Neutrophil (primary cell): ENCODE data around the gene IGF2R.
A peak's percentile ranks its signal among the peaks of the same experiment; 100 is the strongest.

ENCODE experiments used
- H3K27ac ChIP-seq: fragments of 200-600 bp; sonication (generic); 2 replicates; pipeline ENCODE4 v1.5.1; 2016; ENCODE audit warnings: mild to moderate bottlenecking, moderate library complexity
- H3K27me3 ChIP-seq: fragments of 200-600 bp; sonication (generic); 2 replicates; pipeline ENCODE4 v1.6.0; 2016; ENCODE audit warnings: mild to moderate bottlenecking
- H3K36me3 ChIP-seq: fragments of 200-600 bp; sonication (generic); 2 replicates; pipeline ENCODE4 v1.5.1; 2017
- H3K4me1 ChIP-seq, 2 experiments: fragments of 200-600 bp in 1 of 2; sonication (generic) in 1 of 2; 1 replicate in 1 of 2; 2 replicates in 1 of 2; pipeline versions ENCODE4 v1.5.1 to v1.6.1; 2013 to 2016; ENCODE audit warnings: low read depth in 1 of 2, low read length in 1 of 2, mild to moderate bottlenecking in 1 of 2, moderate library complexity in 1 of 2; ENCODE audit not compliant: control insufficient read depth in 1 of 2, insufficient read depth in 1 of 2
- H3K4me3 ChIP-seq, 2 experiments: fragments of 200-600 bp in 1 of 2; sonication (generic) in 1 of 2; 1 replicate in 1 of 2; 2 replicates in 1 of 2; pipeline ENCODE4 v1.5.1; 2013 to 2016; ENCODE audit warnings: low read depth in 1 of 2, low read length in 1 of 2, mild to moderate bottlenecking in 1 of 2, moderate library complexity in 1 of 2
- H3K9me3 ChIP-seq: fragments of 200-600 bp; sonication (generic); 2 replicates; pipeline ENCODE4 v1.5.1; 2016
- TF ChIP-seq, protein P1 (sequence below): fragments of 200-600 bp; sonication (generic); IDR thresholded peaks from 2 replicates; pipeline ENCODE4 v1.5.1; 2016; ENCODE audit warnings: antibody characterized with exemption

Gene IGF2R

DNA sequence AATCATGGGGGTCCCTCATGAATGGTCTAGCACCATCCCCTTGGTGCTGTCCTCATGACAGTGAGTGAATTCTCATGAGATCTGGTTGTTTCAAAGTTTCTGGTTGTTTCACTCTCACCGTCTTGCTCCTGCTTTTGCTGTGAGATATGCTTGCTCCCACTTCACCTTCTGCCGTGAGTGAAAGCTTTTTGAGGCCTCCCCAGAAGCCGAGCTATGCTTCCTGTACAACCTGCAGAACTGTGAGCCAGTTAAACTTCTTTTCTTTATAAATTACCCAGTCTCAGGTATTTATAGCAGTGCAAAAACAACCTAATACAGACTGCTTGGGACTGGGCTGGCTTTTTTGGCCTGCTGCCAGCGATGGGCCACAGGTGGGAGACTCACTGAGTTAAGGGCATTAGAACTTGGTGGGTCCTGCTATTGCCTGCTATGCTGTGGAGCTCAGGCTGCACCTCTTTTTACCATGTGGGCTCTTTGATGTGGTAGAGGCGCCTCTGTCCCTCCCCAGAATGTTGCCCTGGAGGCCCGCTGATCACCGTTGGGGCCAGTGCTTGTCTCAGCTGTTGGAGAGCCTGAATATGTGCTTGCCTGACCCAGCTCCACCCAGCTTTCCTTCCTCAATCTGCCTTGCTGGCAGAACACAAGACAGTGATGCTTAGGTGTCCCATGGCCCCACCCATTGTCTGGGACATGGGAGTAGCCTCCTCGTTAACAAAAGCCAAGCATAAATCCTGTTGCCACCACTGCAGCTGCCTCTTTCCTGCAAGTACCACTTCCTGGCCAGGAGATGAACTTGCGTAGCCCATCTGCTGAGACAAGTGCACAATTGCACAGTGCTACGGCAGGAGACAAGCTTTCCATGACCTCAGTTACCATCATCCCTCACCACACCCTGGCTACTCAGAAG lies 47.1 kb downstream of the IGF2R start:
- Histone ChIP-seq H3K4me1 (no peaks in the 10 kb centered on the region), H3K27ac (peak overlapping the region; percentile 15), H3K36me3 (peaks cover 75% of the 10 kb centered on the region), H3K4me3 (no peak overlapping the region), H3K27me3 (no peaks in the 10 kb centered on the region), H3K9me3 (no peaks in the 10 kb centered on the region)
- TF ChIP-seq, protein P1, sequence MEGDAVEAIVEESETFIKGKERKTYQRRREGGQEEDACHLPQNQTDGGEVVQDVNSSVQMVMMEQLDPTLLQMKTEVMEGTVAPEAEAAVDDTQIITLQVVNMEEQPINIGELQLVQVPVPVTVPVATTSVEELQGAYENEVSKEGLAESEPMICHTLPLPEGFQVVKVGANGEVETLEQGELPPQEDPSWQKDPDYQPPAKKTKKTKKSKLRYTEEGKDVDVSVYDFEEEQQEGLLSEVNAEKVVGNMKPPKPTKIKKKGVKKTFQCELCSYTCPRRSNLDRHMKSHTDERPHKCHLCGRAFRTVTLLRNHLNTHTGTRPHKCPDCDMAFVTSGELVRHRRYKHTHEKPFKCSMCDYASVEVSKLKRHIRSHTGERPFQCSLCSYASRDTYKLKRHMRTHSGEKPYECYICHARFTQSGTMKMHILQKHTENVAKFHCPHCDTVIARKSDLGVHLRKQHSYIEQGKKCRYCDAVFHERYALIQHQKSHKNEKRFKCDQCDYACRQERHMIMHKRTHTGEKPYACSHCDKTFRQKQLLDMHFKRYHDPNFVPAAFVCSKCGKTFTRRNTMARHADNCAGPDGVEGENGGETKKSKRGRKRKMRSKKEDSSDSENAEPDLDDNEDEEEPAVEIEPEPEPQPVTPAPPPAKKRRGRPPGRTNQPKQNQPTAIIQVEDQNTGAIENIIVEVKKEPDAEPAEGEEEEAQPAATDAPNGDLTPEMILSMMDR, result no peak

- no peaks in the 10 kb centered on the region for H3K9me3 ChIP-seq
- no peak overlapping the region for H3K4me3 ChIP-seq
- H3K27me3 ChIP-seq, result no peaks in the 10 kb centered on the region
- TF ChIP-seq, protein P1, result no peak
- H3K27ac ChIP-seq, result no peak overlapping the region
- H3K36me3 ChIP-seq, result peaks cover 67% of the 10 kb centered on the region
- H3K4me1 ChIP-seq, result no peaks in the 10 kb centered on the region
Observed at GRCh38 chr6:160022101-160022500, 53.2 kb downstream of the IGF2R start.

GRCh38 chr6:160022793-160023192 lies 53.9 kb downstream of the IGF2R start:
- Histone ChIP-seq H3K36me3 (peaks cover 67% of the 10 kb centered on the region), H3K4me3 (no peak overlapping the region), H3K27ac (no peak overlapping the region), H3K27me3 (no peaks in the 10 kb centered on the region), H3K4me1 (no peaks in the 10 kb centered on the region), H3K9me3 (no peaks in the 10 kb centered on the region)
- TF ChIP-seq, protein P1, result no peak

DNA sequence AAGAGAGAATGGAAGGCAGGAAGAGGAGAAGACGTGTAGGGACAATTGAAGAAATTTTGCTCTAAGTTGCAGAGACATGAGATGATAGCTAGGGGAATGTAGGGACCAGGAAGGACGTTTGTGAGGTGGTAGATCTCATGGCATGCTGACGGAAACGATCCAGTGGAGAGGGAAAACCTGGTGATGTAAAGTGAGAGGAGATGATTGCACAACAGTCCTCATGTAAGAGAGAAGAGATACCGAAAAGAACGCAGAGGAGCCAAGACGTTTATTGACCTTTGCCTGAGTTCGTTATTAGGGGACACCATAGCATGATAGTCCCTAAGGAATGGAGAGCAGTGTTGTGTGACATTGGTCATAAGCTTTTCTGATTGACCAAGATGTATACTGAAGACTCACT lies 55.3 kb downstream of the IGF2R start:
- peaks cover 73% of the 10 kb centered on the region for H3K36me3 ChIP-seq
- TF ChIP-seq, protein P1, result no peak
- H3K4me1 ChIP-seq, result no peaks in the 10 kb centered on the region

GRCh38 chr6:160027076-160027475 lies 58.2 kb downstream of the IGF2R start:
- no peak overlapping the region for H3K4me3 ChIP-seq
- TF ChIP-seq, protein P1, result no peak
- H3K4me1 ChIP-seq, result no peaks in the 10 kb centered on the region
- H3K27me3 ChIP-seq, result no peaks in the 10 kb centered on the region
- no peaks in the 10 kb centered on the region for H3K9me3 ChIP-seq
- H3K36me3 ChIP-seq, result peaks cover 98% of the 10 kb centered on the region
- H3K27ac ChIP-seq, result no peak overlapping the region

More for the DNA sequence above, 55.3 kb downstream of the IGF2R start:
- H3K27me3 ChIP-seq, result no peaks in the 10 kb centered on the region
- H3K4me3 ChIP-seq, result no peak overlapping the region
- no peaks in the 10 kb centered on the region for H3K9me3 ChIP-seq
- no peak overlapping the region for H3K27ac ChIP-seq
